Measurements from ENCODE around the gene INHA.

The INHA gene

DNA sequence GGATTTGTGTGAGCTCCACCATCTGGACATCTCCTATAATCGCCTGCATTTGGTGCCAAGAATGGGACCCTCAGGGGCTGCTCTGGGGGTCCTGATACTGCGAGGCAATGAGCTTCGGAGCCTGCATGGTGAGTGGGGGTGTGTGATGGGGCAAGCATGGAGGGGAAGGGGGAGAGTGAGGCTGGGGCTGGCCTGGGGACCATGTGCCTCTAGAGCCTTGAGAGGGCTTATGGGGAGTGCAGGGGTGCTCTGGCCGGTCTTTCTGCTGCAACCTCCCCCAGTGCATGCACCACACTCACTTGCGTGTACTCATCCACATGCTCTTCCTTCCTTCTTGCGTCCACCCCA is 33.5 kb downstream of the INHA start:
- no peak overlapping the region for H3K4me3 Mint-ChIP-seq
- H3K27ac Mint-ChIP-seq: peak overlapping the region in 1 of 2 donors; percentile 38
- no peak for ATAC-seq
- H3K9me3 Mint-ChIP-seq: no peaks in the 10 kb centered on the region
- no peaks in the 10 kb centered on the region for H3K27me3 Mint-ChIP-seq
- H3K4me1 Mint-ChIP-seq: peaks cover 7% of the 10 kb centered on the region
- DNase-seq: no peak

GRCh38 chr2:219607931-219608330 is 35.8 kb downstream of the INHA start:
- peaks cover 25% of the 10 kb centered on the region for H3K4me1 Mint-ChIP-seq
- H3K9me3 Mint-ChIP-seq: no peaks in the 10 kb centered on the region
- no peak for DNase-seq
- no peak overlapping the region for H3K4me3 Mint-ChIP-seq
- no peaks in the 10 kb centered on the region for H3K27me3 Mint-ChIP-seq
- no peak for ATAC-seq
- peak overlapping the region in 1 of 2 donors; percentile 56 for H3K27ac Mint-ChIP-seq

DNA sequence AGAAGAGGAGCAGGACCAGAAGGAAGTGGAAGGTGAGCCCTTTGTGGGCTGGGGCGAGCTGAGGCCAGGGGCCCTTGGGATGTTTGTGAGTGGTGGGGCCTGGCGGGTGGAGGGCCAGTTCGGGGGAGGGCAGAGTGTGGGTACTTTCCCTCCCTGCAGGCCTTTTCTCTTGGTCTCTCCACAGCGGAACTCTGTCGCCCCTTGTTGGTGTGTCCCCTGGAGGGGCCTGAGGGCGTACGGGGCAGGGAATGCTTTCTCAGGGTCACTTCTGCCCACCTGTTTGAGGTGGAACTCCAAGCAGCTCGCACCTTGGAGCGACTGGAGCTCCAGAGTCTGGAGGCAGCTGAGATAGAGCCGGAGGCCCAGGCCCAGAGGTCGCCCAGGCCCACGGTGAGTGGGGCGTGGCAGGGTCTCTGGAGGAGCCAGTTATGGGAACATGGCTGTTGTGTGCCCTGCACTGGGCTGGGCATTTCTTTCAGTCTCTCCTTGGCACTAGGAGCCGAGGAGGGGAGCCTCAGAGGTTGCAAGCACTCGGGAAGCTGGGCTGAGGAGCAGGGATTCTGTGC is 36.4 kb downstream of the INHA start:
- peak overlapping the region in 1 of 2 donors; percentile 56 for H3K27ac Mint-ChIP-seq
- DNase-seq (no peak), ATAC-seq (peak; percentile 10)
- H3K9me3 Mint-ChIP-seq: no peaks in the 10 kb centered on the region
- peaks cover 29% of the 10 kb centered on the region for H3K4me1 Mint-ChIP-seq
- H3K4me3 Mint-ChIP-seq: no peak overlapping the region
- H3K27me3 Mint-ChIP-seq: no peaks in the 10 kb centered on the region

DNA sequence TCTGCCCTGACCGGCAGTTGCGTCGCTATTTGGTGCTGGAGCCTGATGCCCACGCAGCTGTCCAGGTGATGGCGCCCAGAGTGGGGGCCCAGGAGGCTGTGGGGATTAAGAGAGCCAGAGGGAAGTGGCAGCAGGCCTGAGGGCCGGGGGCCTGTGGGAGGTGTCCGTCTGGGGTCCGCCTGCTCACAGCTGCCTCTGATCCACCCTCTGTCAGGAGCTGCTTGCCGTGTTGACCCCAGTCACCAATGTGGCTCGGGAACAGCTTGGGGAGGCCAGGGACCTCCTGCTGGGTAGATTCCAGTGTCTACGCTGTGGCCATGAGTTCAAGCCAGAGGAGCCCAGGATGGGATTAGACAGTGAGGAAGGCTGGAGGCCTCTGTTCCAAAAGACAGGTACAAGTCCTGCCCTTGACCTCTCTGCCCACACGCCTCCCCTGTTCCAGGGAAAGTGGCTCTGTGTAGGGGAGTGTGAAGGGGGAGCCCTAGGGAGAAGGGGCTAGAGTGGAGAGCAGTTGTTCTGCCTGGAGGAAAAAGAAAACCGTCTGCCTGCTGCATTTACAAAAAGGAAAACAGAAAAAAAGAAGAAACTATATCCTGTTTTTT is 37.1 kb downstream of the INHA start:
- Mint-ChIP-seq H3K27me3 (no peaks in the 10 kb centered on the region), H3K27ac (peak overlapping the region in 1 of 2 donors; percentile 29), H3K4me3 (no peak overlapping the region), H3K9me3 (no peaks in the 10 kb centered on the region), H3K4me1 (peaks cover 29% of the 10 kb centered on the region)
- ATAC-seq (no peak), DNase-seq (no peak)

DNA sequence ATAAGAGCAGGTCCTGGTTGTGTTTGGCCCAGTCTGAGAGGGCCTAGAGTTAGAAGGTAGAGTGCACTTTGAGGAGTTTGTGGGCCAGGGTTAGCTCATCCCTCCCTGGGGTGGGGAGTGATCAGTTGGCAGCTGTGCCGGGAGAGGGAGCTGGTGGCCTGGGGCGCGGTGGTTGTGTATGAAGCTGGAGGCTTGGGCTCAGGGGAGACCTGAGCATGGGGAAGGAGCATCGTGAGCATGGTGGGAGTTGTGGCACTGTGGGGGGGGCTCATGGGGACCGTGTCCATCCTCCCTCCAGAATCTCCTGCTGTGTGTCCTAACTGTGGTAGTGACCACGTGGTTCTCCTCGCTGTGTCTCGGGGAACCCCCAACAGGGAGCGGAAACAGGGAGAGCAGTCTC is 39.2 kb downstream of the INHA start:
- DNase-seq (no peak), ATAC-seq (no peak)
- Mint-ChIP-seq H3K4me3 (no peak overlapping the region), H3K27ac (peak overlapping the region in 1 of 2 donors; percentile 69), H3K4me1 (peaks cover 29% of the 10 kb centered on the region), H3K9me3 (no peaks in the 10 kb centered on the region), H3K27me3 (no peaks in the 10 kb centered on the region)

DNA sequence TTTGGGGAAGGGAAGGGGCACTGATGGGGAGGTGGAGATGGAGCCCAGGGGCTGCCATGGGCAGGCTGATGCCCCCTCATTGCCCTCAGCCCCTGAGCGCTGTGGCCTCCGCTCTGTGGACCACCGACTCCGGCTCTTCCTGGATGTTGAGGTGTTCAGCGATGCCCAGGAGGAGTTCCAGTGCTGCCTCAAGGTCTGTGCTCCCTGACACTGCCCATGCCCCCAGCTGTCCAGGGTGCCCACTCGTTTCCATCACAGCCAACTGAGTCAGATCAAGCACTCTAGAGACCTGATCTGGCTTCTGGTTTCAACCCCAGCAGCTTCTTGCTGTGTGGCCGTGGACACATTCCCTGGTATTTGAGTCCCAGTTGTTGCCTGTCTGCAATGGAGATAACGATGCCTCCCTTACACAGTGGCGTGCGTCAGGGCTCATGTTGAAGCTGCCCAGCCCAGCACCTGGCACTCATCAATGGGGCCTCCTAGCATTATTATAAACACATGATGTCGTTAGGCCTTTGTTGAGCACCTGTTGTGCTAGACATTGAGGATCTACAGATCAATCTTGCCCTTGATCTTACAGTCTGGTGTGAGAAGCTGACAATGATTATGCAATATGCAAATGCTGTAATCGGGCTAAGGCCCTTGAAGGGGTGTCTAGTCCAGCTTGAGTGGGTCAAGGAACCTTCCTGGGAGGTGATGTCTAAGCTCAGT is 39.9 kb downstream of the INHA start:
- Mint-ChIP-seq H3K4me3 (no peak overlapping the region), H3K27me3 (no peaks in the 10 kb centered on the region), H3K9me3 (no peaks in the 10 kb centered on the region), H3K27ac (peak overlapping the region in 1 of 2 donors; percentile 33), H3K4me1 (peaks cover 29% of the 10 kb centered on the region)
- DNase-seq (no peak), ATAC-seq (no peak)

DNA sequence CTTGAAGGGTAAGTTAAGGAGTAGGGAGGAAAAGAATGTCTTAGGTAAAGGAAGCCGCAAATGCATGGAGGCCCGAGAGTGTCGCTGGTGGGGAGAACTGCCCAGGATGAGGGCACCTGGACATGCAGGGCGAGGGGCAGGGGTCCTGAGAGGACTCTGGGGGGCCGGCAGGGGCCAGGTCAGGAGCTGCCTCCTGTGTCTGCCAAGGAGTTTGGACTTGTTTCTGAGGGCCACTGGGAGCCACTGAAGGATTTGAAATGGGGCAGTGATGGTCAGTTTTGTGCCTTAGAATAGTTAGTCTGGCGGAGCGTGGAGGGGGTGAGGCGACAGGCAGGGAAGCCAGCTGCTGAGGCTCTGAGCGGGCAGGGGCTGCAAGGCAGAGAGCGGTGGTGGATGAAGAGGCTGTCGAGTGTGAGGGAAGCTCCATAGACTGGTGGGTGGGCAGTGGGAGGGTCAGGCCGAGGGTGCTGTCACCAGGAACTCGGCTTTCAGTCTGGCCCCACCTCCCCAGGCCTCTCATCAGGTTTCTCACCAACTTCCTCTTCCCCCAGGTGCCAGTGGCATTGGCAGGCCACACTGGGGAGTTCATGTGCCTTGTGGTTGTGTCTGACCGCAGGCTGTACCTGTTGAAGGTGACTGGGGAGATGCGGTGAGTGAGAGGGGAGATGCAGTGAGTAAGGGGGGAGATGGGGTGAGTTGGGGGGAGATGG is 40.6 kb downstream of the INHA start:
- H3K27me3 Mint-ChIP-seq: no peaks in the 10 kb centered on the region
- H3K4me1 Mint-ChIP-seq: peaks cover 29% of the 10 kb centered on the region
- H3K27ac Mint-ChIP-seq: peak overlapping the region; percentile 35 to 81
- no peak overlapping the region for H3K4me3 Mint-ChIP-seq
- DNase-seq (no peak), ATAC-seq (peak; percentile 15)
- H3K9me3 Mint-ChIP-seq: no peaks in the 10 kb centered on the region

DNA sequence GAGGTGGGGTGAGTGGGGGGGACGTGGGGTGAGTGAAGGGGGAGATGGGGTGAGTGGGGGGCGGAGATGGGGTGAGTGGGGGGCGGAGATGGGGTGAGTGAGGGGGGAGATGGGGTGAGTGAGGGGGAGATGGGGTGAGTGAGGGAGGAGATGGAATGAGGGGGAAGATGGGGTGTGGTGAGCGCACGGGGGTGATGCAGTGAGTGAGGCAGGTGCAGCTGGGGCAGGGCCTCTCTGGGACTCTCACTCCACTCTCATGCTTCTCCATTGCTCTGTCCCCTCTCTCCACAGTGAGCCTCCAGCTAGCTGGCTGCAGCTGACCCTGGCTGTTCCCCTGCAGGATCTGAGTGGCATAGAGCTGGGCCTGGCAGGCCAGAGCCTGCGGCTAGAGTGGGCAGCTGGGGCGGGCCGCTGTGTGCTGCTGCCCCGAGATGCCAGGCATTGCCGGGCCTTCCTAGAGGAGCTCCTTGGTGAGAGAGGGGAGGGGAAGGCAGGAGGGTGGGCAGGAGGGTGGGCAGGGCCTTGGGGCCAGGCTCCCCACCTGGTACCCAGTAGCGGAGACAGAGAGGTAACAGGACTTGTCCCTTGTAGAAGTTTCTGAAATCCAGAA is 41.5 kb downstream of the INHA start:
- Mint-ChIP-seq H3K9me3 (no peaks in the 10 kb centered on the region), H3K4me3 (no peak overlapping the region), H3K27ac (no peak overlapping the region), H3K27me3 (no peaks in the 10 kb centered on the region), H3K4me1 (peaks cover 22% of the 10 kb centered on the region)
- ATAC-seq (peak; percentile 29), DNase-seq (no peak)

GRCh38 chr2:219614076-219614860 is 42.2 kb downstream of the INHA start:
- Mint-ChIP-seq H3K27me3 (no peaks in the 10 kb centered on the region), H3K9me3 (no peaks in the 10 kb centered on the region), H3K4me3 (no peak overlapping the region), H3K4me1 (peaks cover 22% of the 10 kb centered on the region), H3K27ac (peak overlapping the region in 1 of 2 donors; percentile 85)
- DNase-seq (no peak), ATAC-seq (peak; percentile 18)

DNA sequence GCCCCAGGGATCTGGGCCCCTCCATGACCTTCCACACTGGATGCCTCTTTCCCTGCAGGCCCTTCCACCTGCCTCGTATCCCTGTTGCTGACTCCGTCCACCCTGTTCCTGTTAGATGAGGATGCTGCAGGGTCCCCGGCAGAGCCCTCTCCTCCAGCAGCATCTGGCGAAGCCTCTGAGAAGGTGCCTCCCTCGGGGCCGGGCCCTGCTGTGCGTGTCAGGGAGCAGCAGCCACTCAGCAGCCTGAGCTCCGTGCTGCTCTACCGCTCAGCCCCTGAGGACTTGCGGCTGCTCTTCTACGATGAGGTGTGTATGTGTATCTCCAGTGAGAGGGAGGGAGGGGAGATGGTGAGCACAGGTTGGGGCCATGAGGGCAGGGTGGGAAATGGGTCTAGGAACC is 42.9 kb downstream of the INHA start:
- no peaks in the 10 kb centered on the region for H3K27me3 Mint-ChIP-seq
- no peak overlapping the region for H3K4me3 Mint-ChIP-seq
- H3K27ac Mint-ChIP-seq: no peak overlapping the region
- H3K4me1 Mint-ChIP-seq: peaks cover 22% of the 10 kb centered on the region
- no peak for ATAC-seq
- no peaks in the 10 kb centered on the region for H3K9me3 Mint-ChIP-seq
- no peak for DNase-seq

DNA sequence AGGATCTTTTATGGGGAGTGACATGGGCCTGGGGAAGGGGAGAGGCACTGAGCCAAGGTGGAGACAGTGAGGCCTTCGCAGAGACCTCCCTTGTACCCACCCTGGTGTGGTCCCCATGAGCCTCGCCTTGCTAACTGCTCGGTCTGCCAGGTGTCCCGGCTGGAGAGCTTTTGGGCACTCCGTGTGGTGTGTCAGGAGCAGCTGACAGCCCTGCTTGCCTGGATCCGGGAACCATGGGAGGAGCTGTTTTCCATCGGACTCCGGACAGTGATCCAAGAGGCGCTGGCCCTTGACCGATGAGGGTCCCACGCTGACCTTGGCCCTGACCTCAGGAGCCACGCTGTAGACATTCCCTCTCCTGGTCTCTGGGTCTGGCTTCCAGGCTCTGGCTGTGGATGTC is 43.8 kb downstream of the INHA start:
- Mint-ChIP-seq H3K9me3 (no peaks in the 10 kb centered on the region), H3K27me3 (no peaks in the 10 kb centered on the region), H3K4me1 (peaks cover 21% of the 10 kb centered on the region), H3K4me3 (no peak overlapping the region), H3K27ac (no peak overlapping the region)
- ATAC-seq (no peak), DNase-seq (no peak)

- DNase-seq (no peak), ATAC-seq (no peak)
- Mint-ChIP-seq H3K27me3 (no peaks in the 10 kb centered on the region), H3K4me1 (peaks cover 15% of the 10 kb centered on the region), H3K27ac (no peak overlapping the region), H3K9me3 (no peaks in the 10 kb centered on the region), H3K4me3 (no peak overlapping the region)
Measured at GRCh38 chr2:219616550-219616949, 44.4 kb downstream of the INHA start.

- Mint-ChIP-seq H3K9me3 (no peaks in the 10 kb centered on the region), H3K4me3 (no peak overlapping the region), H3K27me3 (no peaks in the 10 kb centered on the region), H3K4me1 (no peaks in the 10 kb centered on the region), H3K27ac (no peak overlapping the region)
- ATAC-seq: no peak
- DNase-seq: no peak
Measured at GRCh38 chr2:219618733-219619122, 46.6 kb downstream of the INHA start.

DNA sequence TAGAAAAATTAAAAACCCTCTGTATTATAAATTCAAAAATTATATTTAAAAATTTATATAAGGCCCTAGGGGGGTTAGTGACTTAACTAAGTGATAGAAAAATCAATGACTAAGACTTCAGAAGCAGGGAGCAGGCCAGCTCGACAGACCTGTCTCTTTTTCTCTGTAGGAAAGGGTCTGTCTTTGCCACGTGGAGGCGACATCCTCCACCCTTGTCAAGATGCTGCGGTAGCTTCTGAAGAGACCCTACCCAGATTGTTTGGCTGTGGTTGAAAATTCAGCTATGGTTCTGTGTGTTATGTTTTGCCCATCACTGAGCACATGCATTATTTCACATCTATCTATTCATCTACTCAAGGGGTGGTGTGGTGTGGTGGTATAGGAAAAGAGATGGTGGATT is 47.1 kb downstream of the INHA start:
- H3K27ac Mint-ChIP-seq: no peak overlapping the region
- no peaks in the 10 kb centered on the region for H3K9me3 Mint-ChIP-seq
- H3K27me3 Mint-ChIP-seq: no peaks in the 10 kb centered on the region
- DNase-seq (no peak), ATAC-seq (no peak)
- no peaks in the 10 kb centered on the region for H3K4me1 Mint-ChIP-seq
- H3K4me3 Mint-ChIP-seq: no peak overlapping the region

DNA sequence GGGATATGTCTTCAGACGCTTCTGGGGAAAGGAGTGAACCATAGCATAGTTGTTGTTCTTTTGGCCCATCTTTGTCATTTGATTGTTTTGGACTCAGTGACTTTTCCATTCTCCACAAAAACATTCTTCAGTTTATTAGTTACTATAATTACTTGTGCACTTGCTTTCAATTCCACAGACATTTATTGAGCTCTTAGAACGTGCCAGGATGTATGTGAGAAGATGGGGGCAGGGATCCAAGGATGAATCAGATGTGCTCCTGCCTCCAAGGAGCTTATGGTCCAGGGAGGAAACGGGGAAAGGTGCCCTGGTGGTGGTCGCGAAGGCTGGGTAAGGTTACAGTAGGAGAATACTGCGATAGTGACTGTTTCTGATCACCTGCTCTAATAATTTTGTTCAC is 48.4 kb downstream of the INHA start:
- DNase-seq: no peak
- Mint-ChIP-seq H3K27ac (no peak overlapping the region), H3K27me3 (no peaks in the 10 kb centered on the region), H3K9me3 (no peaks in the 10 kb centered on the region), H3K4me1 (no peaks in the 10 kb centered on the region), H3K4me3 (no peak overlapping the region)
- no peak for ATAC-seq
